Esophagus squamous epithelium (tissue), 5 donors: ENCODE results near the gene PBX4. TPM values are rescaled to one million over a fixed set of nuclear protein-coding genes. Genes with fewer than 3 reads are reported as not detected.
"Not testable (repeated sequence)": the region's sequence is repeated elsewhere in the genome, so short reads cannot be mapped to it uniquely, and the experiment has no call there.

ENCODE experiments used
- DNase-seq: peaks from one replicate; lab custom pipeline; 2025; lab: John Stamatoyannopoulos, UW
- H3K27ac ChIP-seq, 4 donors: fragments of 200-600 bp; sonication (generic); one replicate each; pipeline ENCODE4 v1.5.1; 2016 to 2019; ENCODE audit warnings: mild to moderate bottlenecking in 1 of 4
- H3K27me3 ChIP-seq, 4 donors: fragments of 200-600 bp; sonication (generic); 1 replicate in 3 of 4; 2 replicates in 1 of 4; pipeline versions ENCODE4 v1.5.1 to v1.6.0; 2017 to 2021; ENCODE audit warnings: antibody characterized with exemption in 1 of 4
- H3K36me3 ChIP-seq, 3 donors: fragments of 200-600 bp; sonication (generic); one replicate each; pipeline ENCODE4 v1.5.1; 2016 to 2019
- H3K4me1 ChIP-seq, 3 donors: fragments of 200-600 bp; sonication (generic); one replicate each; pipeline ENCODE4 v1.5.1; 2017 to 2019
- H3K4me3 ChIP-seq, 4 donors: fragments of 200-600 bp; sonication (generic); 1 replicate in 3 of 4; 2 replicates in 1 of 4; pipeline ENCODE4 v1.5.1; 2016 to 2019; ENCODE audit warnings: mild to moderate bottlenecking in 2 of 4, moderate library complexity in 1 of 4
- H3K9me3 ChIP-seq, 3 donors: fragments of 200-600 bp; sonication (generic); one replicate each; pipeline ENCODE4 v1.5.1; 2016 to 2019
- POLR2A ChIP-seq, 4 donors: fragments of 450-650 bp; IDR thresholded peaks; one replicate each; pipeline ENCODE4 v1.6.1; 2017; ENCODE audit warnings: antibody characterized with exemption in 4 of 4, mild to moderate bottlenecking in 4 of 4, moderate library complexity in 3 of 4
- WGBS, 2 donors: methylation state at CpG; one replicate each; pipeline ENCODE4 v1.1.5; 2018; 5-methylcytosine and 5-hydroxymethylcytosine counted together
- intact Hi-C: fragments of 100-400 bp; cut with DNase I; formaldehyde crosslinking; loops from one replicate; pipeline ENCODE4 v1.15.0; 2022
- total RNA-seq, 4 donors: library from RNA; depleted of rRNA; stranded (reverse); fragments of >200 nt; gene quantifications; one replicate each; pipeline ENCODE4 v1.1.0, GENCODE V29; 2016
- TF ChIP-seq, protein P1 (sequence below), 6 experiments: fragments of 450-650 bp in 4 of 6; fragments of 200-600 bp in 2 of 6; sonication (generic) in 2 of 6; IDR thresholded peaks; one replicate each; pipeline ENCODE4 v1.5.1; 2016 to 2019; ENCODE audit warnings: antibody characterized with exemption in 6 of 6, mild to moderate bottlenecking in 4 of 6, moderate library complexity in 4 of 6
- donor health status: DM: yes; HTN: yes; CAD: no.

PBX4 gene
- total RNA-seq, 4 donors from 2014 or later = 0.61 to 1.9 (median 1.7) TPM

- H3K36me3 ChIP-seq = no peaks in the 10 kb centered on the region
- TF ChIP-seq, protein P1, sequence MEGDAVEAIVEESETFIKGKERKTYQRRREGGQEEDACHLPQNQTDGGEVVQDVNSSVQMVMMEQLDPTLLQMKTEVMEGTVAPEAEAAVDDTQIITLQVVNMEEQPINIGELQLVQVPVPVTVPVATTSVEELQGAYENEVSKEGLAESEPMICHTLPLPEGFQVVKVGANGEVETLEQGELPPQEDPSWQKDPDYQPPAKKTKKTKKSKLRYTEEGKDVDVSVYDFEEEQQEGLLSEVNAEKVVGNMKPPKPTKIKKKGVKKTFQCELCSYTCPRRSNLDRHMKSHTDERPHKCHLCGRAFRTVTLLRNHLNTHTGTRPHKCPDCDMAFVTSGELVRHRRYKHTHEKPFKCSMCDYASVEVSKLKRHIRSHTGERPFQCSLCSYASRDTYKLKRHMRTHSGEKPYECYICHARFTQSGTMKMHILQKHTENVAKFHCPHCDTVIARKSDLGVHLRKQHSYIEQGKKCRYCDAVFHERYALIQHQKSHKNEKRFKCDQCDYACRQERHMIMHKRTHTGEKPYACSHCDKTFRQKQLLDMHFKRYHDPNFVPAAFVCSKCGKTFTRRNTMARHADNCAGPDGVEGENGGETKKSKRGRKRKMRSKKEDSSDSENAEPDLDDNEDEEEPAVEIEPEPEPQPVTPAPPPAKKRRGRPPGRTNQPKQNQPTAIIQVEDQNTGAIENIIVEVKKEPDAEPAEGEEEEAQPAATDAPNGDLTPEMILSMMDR (IDR thresholded peaks at IDR 0.05) = no peak
- no peak for TF ChIP-seq POLR2A (IDR thresholded peaks at IDR 0.05)
- no peaks in the 10 kb centered on the region for H3K9me3 ChIP-seq
- no peak overlapping the region for H3K27ac ChIP-seq
- intact Hi-C loops = no loop called here
- DNase-seq = no peak
- H3K27me3 ChIP-seq = peaks cover 0 to 34% (median 0%) of the 10 kb centered on the region in 4 donors
- H3K4me1 ChIP-seq = peaks cover 11 to 26% (median 11%) of the 10 kb centered on the region in 3 donors
- H3K4me3 ChIP-seq = no peak overlapping the region
- 83 to 92% methylated on average over 3 of the region's 3 CpGs for WGBS, 2 donors
These were observed 3.4 kb downstream of the PBX4 start for GRCh38 chr19:19615086-19615485.

- H3K27ac ChIP-seq = no peak overlapping the region
- H3K4me1 ChIP-seq = peaks cover 3 to 18% (median 8%) of the 10 kb centered on the region in 3 donors
- no peak for DNase-seq
- H3K36me3 ChIP-seq = no peaks in the 10 kb centered on the region
- no peak for TF ChIP-seq POLR2A (IDR thresholded peaks at IDR 0.05)
- peaks cover 0 to 31% (median 0%) of the 10 kb centered on the region in 4 donors for H3K27me3 ChIP-seq
- no peaks in the 10 kb centered on the region for H3K9me3 ChIP-seq
- H3K4me3 ChIP-seq = no peak overlapping the region
- intact Hi-C loops = no loop called here
- 50 to 58% methylated on average over 4 of the region's 4 CpGs for WGBS, 2 donors
These were observed 5.0 kb downstream of the PBX4 start for GRCh38 chr19:19613506-19613905.

DNA sequence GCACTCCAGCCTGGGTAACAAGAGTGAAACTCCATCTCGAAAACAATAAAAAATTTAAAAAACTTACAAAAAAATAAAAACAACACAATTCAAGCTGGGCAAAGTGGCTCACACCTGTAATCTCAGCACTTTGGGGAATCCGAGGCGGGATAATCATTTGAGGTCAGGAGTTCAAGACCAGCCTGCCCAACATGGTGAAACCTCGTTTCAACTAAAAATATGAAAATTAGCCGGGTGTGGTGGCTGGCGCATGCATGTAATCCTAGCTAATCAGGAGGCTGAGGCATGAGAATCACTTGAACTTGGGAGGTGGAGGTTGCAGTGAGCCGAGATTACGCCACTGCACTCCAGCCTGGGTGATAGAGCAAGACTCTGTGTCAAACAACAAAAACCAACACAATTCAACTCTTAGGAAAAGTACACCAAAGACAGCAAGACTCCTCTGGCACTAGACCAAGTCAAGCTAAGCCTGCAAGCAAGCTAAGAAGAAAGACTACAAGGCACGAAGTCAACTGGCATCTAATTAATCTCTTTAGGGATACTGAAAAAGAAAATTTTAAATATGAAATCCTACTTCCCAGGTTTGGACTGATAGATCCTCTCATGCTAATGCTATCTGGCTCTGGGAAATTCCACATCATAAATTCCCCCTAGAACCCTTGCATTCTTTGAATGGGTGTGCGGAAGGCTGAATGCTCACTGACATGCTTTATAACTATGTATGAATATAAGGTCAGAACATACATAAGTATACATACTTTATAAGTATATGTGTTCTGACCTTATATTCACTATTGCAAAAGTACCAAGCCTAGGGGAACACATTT is 7.9 kb downstream of the PBX4 start:
- DNase-seq = no peak
- Histone ChIP-seq H3K9me3 (no peaks in the 10 kb centered on the region), H3K4me3 (no peak overlapping the region), H3K27me3 (peaks cover 0 to 3% (median 0%) of the 10 kb centered on the region in 4 donors), H3K36me3 (no peaks in the 10 kb centered on the region), H3K4me1 (peaks cover 4 to 21% (median 5%) of the 10 kb centered on the region in 3 donors), H3K27ac (no peak overlapping the region)
- 77 to 79% methylated on average over 10 of the region's 10 CpGs for WGBS, 2 donors
- intact Hi-C loops = no loop called here
- TF ChIP-seq, protein P1 (IDR thresholded peaks at IDR 0.05) = no peak
- TF ChIP-seq POLR2A (IDR thresholded peaks at IDR 0.05) = no peak

DNA sequence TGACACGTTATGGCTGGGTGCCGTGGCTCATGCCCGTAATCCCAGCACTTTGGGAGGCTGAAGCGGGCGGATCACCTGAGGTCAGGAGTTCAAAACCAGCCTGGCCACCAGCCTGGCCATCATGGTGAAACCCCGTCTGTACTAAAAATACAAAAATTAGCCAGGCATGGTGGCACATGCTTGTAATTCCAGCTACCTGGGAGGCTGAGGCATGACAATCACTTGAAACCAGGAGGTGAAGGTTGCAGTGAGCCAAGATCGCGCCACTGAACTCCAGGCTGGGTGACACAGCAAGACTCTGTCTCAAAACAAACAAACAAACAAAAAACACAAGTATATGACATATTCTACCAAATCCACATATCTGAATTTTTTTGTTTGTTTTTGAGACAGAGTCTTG is 11.8 kb downstream of the PBX4 start:
- H3K27me3 ChIP-seq, intact Hi-C loops, H3K9me3 ChIP-seq, H3K4me3 ChIP-seq, DNase-seq, H3K36me3 ChIP-seq: not testable (repeated sequence)
- Histone ChIP-seq H3K4me1 (peaks cover 4 to 31% (median 5%) of the 10 kb centered on the region in 3 donors), H3K27ac (peak overlapping the region in 2 of 4 donors; percentile 23 to 34)
- 76 to 80% methylated on average over 7 of the region's 8 CpGs for WGBS, 2 donors

- Histone ChIP-seq H3K27me3 (no peaks in the 10 kb centered on the region), H3K27ac (peak overlapping the region in 3 of 4 donors; percentile 8 to 34 (median 23)), H3K4me1 (peaks cover 4 to 33% (median 5%) of the 10 kb centered on the region in 3 donors), H3K4me3 (no peak overlapping the region), H3K36me3 (no peaks in the 10 kb centered on the region), H3K9me3 (no peaks in the 10 kb centered on the region)
- TF ChIP-seq POLR2A (IDR thresholded peaks at IDR 0.05) = no peak
- TF ChIP-seq, protein P1 (IDR thresholded peaks at IDR 0.05) = no peak
- WGBS, 2 donors = 20 to 40% methylated on average over 1 of the region's 1 CpG
- intact Hi-C loops = no loop called here
- DNase-seq = no peak
These were observed 12.5 kb downstream of the PBX4 start for GRCh38 chr19:19606021-19606420.

GRCh38 chr19:19602713-19603324 is 15.7 kb downstream of the PBX4 start:
- intact Hi-C loops = no loop called here
- peak overlapping the region; percentile 7 to 45 (median 31) for H3K27ac ChIP-seq
- no peak for TF ChIP-seq POLR2A (IDR thresholded peaks at IDR 0.05)
- TF ChIP-seq, protein P1 (IDR thresholded peaks at IDR 0.05) = no peak

More at GRCh38 chr19:19602713-19603324, 15.7 kb downstream of the PBX4 start:
- WGBS, 2 donors = 15 to 22% methylated on average over 3 of the region's 3 CpGs
- H3K4me1 ChIP-seq = peaks cover 4 to 40% (median 5%) of the 10 kb centered on the region in 3 donors
- DNase-seq = no peak
- H3K4me3 ChIP-seq = no peak overlapping the region
- no peaks in the 10 kb centered on the region for H3K36me3 ChIP-seq
- no peaks in the 10 kb centered on the region for H3K27me3 ChIP-seq
- no peaks in the 10 kb centered on the region for H3K9me3 ChIP-seq
